ENCODE results near the gene HNRNPA1L2.
"Not testable (repeated sequence)": the region's sequence is repeated elsewhere in the genome, so short reads cannot be mapped to it uniquely, and the experiment has no call there.

DNA sequence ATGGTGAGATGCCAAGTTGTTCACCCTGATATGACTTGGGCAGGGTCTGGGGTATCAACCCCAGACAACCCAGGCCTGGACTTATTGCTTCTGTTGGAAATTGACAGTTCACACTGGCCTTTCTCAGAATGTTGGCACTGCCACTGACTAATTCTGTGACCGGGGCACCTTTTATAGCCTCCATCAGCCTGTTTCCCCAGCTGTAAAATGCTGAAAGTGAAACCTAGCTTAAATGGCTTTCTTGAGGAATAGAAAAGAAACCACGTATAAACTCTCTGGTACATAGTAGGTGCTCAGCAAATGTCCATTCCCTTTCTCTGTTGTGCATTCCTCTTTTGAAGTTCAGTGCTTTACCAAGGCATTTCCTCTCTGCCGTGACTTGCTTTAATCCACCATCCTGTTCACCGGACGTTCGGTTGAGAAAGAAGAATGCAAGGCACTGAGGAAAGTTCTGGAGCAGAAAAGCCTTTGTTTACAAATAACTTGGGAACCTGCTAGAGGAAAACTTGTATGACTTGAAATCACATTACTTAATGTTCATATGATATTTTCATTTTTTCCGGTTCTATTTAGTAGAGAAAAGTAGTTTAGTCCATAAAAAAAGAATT is 11.0 kb upstream of the HNRNPA1L2 start:
- TF ChIP-seq, protein P1, sequence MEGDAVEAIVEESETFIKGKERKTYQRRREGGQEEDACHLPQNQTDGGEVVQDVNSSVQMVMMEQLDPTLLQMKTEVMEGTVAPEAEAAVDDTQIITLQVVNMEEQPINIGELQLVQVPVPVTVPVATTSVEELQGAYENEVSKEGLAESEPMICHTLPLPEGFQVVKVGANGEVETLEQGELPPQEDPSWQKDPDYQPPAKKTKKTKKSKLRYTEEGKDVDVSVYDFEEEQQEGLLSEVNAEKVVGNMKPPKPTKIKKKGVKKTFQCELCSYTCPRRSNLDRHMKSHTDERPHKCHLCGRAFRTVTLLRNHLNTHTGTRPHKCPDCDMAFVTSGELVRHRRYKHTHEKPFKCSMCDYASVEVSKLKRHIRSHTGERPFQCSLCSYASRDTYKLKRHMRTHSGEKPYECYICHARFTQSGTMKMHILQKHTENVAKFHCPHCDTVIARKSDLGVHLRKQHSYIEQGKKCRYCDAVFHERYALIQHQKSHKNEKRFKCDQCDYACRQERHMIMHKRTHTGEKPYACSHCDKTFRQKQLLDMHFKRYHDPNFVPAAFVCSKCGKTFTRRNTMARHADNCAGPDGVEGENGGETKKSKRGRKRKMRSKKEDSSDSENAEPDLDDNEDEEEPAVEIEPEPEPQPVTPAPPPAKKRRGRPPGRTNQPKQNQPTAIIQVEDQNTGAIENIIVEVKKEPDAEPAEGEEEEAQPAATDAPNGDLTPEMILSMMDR (IDR thresholded peaks at IDR 0.05 in 8 of 11, conservative IDR thresholded peaks at IDR 0.05 in 3 of 11), result not testable (repeated sequence)
- TF ChIP-seq POLR2A (IDR thresholded peaks at IDR 0.05), result not testable (repeated sequence)

Measured in spleen (tissue), 7 donors.